ENCODE measurements around the gene MTRF1. TPM values are rescaled to one million over a fixed set of nuclear protein-coding genes. Genes with fewer than 3 reads are reported as not detected.
A peak's percentile ranks its signal among the peaks of the same experiment; 100 is the strongest.
"Not testable (repeated sequence)": the region's sequence is repeated elsewhere in the genome, so short reads cannot be mapped to it uniquely, and the experiment has no call there.

The MTRF1 gene
- polyA plus RNA-seq, 4 donors, result 13.7 to 16.3 (median 15.3) TPM

DNA sequence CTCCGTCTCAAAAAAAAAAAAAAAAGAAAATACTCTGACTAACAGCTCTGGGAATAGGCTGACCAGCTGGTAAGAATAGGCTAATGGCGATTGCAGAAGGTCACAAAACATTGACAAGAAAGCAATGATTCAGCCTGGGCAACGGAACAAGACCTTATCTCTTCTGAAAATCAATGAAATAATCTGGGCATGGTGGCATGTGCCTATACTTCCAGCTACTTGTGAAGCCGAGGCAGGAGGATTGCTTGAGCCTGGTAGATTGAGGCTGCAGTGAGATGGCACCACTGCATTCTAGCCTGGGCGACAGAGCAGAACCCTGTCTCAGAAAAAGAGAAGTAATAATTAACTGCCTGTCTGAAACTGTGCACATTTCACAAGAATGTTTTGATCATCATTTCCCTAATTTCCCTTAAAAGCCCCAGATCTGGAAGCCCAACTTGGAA lies 18.8 kb upstream of the MTRF1 start:
- no peak for DNase-seq (ENCODE audit: low read depth in 4 of 4, low spot score in 3 of 4)

DNA sequence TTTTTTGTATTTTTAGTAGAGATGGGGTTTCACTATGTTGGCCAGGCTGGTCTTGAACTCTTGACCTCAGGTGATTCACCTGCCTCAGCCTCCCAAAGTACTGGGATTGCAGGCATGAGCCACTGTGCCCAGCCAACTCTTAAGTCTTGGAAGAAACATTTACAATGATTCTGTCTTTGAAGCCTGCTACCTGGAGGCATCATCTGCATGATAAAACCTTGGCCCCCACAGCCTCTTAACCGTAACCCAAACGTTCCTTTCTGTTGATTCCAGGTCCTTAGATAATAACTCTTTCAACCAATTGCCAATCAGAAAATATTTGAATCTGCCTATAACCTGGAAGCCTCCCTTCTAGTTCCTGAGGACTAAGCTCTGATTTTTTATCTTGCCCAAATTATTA lies 15.8 kb upstream of the MTRF1 start:
- not testable (repeated sequence) for DNase-seq (ENCODE audit: low read depth in 4 of 4, low spot score in 3 of 4)

DNA sequence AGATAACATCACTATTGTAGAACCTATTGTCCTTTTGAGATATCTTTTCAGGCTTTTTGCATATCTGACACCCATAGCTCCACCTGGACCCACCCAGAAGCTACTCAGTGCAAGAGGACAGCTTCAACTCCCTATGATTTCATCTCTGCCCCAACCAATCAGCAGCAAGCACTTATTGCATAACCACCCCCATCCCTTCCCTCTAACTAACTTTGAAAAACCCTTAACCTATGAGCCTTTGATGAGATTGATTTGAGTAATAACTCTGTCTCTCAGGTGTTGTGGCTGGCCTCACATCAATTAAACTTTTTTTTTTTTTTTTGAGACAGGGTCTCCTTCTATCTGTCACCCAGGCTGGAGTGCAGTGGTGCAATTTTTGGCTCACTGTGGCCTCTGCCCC lies 13.4 kb upstream of the MTRF1 start:
- DNase-seq (ENCODE audit: low read depth in 4 of 4, low spot score in 3 of 4), result no peak

DNA sequence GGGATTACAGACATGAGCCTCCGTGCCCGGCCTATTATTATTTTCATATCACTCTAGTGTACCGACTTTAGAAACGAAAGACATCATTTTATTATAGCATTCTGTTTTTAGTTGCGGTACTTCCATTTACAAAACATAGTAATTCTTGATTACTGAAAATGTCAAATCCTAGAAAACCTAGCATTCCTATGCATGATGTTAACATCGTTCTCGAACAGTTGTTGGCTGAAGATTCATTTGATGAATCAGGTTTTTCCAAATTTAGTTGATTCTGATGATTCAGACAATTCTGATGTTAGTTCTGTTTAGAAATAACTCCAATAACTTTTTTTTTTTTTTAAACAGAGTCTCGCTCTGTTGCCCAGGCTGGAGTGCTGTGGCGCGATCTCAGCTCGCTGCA lies 11.5 kb upstream of the MTRF1 start:
- no peak for DNase-seq (ENCODE audit: low read depth in 4 of 4, low spot score in 3 of 4)

DNA sequence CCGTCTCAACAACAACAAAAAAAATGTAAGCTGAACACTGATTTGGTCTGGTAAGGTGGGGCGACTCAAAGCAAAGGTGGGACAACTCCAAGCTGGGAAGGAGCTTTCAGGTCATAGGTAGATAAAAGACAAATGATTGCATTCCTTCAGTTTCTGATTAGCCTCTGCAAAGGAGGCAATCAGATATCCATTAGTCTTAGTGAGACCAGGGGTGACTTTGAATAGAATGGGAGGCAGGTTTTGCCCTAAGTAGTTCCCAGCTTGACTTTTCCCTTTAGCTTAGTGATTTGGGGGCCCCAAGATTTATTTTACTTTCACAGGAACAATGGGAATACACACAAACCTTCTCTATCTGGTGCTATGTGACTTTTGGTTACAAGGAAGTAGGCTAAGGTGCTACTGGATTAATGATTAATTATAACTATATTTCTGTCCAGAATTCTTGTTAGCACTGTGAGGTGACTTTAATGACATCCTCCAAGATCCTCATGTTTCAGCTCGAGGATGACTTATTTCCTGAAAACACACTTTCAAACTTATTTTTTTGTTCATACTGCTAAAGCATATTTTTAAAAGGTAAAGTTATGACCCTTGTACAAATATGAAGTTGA lies 10.6 kb upstream of the MTRF1 start:
- no peak for DNase-seq (ENCODE audit: low read depth in 4 of 4, low spot score in 3 of 4)

DNA sequence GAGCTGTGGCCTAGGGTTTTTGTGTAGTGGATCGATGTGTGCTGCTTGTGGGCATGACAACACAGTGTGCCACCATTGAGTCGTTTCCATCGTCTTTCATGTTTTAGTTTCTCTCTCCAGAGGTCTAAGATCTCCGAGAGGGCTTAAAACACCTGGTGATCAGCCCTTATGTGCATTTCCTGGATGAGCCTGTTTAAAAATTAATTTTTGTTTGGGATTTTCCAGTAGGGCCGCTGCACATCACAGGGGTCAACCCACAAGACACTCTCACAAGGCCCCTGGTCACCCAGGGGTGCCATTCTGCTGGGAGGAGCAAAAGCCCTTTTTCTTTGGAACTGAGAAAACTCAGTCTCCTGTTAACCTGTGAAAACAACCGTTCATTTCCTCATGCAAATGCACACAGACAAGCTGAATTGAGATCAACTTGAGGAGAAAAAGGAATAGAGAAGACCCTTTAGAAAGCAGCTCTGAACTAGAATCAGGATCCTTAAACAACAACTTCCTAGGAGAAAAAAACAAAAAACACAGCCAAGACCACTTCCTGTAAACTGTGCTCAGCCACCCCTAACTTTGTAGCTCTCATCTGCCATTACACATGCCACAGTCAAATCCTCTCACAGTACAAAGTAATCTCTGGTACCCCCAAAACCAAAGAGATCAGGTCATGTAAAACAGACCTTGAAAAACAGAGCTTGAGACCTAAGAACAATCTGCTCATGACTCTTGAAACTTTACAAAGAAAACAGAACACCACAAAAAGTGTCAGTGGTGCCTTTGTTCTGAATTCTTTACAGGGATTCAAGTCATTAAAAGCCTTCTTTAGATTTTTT lies 8.3 kb upstream of the MTRF1 start:
- no peak for DNase-seq (ENCODE audit: low read depth in 4 of 4, low spot score in 3 of 4)

DNA sequence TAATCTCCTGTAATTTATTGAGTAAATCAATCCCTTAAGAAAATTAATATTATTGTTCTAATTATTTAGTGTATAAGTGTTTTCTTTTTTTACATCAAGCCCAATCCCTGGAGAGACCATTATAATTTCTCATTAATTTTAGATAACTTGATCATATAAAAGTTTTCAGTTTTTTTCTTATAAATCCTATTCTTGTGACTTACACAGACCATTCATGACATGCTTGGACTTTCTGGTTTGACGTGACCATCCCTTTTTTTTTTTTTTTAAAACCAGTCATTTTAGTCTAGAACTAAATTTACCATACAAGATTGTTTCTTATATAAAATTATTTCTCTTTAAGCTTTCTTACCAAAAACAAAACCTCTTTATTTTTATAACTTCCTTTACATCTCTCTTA lies 5.4 kb upstream of the MTRF1 start:
- no peak for DNase-seq (ENCODE audit: low read depth in 4 of 4, low spot score in 3 of 4)

DNA sequence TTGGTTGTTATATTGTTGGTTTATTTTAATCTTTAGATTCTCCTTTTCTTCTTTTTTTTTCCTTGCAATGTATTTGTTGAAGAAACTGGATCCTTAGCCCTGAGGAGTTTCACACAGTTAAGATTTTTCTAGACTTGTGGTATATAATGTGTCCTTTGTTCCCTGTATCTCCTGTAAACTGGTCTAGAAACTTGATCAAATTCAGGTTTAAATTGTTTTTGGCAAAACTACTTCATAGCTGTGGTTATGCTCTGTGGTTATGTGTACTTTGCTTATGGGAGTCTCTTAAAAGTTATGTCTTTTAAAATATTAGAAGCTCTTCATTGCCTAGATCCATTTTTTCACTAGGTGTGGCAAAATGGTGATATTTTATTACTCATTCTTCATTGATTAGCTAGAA lies 3.7 kb upstream of the MTRF1 start:
- DNase-seq (ENCODE audit: low read depth in 4 of 4, low spot score in 3 of 4), result no peak

DNA sequence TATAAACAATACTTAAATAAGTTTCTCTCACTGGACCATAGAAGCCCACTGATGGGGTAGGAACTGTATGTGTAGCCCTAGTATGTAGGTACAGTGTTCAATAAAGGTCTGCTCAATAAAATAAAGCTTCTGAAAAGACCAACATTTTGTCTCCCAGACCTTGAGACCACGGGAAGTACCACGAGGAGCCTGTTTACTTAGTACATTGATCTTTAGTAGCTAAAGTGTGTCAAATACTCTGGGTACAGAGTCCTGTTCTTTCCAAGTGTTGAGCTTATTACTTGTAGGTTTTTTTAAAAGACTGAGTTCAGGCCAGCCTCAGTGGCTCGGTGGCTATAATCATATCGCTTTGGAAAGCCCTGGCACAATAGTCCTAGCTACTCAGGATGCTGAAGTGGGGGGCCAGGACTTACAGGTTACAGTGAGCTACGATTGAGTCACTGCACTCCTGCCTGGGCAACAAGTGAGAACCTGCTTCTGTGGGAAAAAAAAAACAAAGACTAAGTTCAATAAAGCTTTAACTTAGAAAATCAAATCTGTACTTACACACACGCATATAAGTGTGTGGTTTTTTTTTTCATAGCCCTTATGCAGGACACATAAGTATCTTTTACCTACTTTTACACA lies 3.4 kb downstream of the MTRF1 start:
- DNase-seq (ENCODE audit: low read depth in 4 of 4, low spot score in 3 of 4), result no peak

DNA sequence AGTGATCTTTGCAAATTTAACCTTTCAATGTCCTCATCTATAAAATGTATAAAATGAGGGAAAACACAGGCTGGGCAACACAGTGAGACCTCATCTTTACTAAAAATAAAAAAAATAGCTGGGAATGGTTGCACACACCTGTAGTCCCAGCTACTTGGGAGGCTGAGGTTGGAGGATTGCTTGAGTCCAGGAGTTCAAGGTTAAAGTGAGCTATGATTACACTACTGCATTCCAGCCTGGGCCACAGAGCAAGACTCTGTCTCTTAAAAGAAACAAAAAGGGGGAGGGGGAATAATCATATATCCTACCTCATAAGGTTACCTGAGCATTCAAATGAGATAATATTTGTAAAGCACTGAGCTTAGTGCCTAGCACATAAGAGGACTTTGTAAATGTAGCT lies 5.8 kb downstream of the MTRF1 start:
- DNase-seq (ENCODE audit: low read depth in 4 of 4, low spot score in 3 of 4), result no peak

DNA sequence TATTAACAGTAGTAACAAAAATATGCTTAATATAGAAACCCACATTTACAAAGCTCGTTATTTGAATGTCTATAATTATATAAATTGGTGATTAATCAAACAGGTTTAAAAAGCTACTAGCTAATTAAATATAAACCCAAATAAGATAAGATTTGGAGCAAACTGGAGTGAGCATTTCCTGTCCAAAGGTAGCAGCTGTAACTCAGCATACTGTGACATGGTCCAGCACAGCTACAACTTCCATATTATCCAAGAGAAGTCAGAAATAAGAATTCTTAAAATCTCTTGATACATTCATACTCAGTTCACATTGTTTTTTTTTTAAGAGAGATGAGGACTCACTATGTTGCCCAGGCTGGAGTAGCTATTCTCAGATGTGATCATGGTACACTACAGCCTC lies 8.5 kb downstream of the MTRF1 start:
- no peak for DNase-seq (ENCODE audit: low read depth in 4 of 4, low spot score in 3 of 4)

DNA sequence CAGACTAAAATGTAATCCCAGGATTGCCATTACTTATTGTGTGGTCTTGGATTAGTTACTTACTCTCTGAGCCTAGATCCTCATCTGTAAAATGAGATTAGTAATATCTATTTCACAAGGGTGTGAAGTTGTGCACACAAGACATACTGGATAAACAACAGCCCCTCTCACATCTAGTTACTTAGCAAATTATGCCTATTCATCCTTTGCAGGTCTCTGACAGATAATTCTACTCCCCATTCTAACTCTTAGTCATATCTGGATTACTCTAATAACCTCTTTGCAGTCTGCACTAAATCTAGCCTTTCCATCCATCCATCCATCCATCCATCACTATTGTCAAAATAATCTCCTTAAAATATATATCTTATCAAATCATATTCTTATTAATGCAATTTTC lies 12.4 kb downstream of the MTRF1 start:
- DNase-seq (ENCODE audit: low read depth in 4 of 4, low spot score in 3 of 4), result no peak

DNA sequence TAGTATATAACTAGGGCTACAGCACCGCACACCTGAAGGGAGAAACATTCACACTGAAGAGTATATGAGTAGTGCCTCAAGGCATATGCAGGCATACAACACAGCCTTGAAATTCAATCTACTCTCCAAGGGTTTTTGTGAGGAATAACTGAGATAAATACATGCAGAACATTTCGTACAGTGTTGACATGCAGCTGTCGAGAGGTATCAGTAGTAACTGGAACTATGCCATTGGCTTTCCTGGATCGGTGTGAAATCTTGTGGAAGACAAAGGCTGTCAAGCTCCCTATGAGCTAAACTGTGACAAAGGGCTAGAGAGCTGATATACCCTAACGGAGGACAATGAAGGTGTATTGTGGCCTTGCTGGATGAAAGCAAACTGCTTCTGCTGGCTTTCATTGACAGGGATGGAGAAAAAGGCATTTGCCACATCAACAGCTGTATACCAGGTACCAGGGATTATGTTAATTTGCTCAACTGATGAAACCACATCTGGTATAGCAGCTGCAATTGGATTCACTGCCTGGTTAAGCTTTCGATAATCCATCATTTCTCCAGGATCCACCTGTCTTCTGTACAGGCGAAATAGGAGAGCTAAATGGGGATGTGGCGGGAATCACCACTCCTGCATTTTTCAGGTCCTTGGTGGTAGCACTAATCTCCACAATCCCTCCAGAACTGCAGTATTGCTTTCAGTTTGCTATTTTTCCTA lies 16.3 kb downstream of the MTRF1 start:
- DNase-seq (ENCODE audit: low read depth in 4 of 4, low spot score in 3 of 4), result no peak

DNA sequence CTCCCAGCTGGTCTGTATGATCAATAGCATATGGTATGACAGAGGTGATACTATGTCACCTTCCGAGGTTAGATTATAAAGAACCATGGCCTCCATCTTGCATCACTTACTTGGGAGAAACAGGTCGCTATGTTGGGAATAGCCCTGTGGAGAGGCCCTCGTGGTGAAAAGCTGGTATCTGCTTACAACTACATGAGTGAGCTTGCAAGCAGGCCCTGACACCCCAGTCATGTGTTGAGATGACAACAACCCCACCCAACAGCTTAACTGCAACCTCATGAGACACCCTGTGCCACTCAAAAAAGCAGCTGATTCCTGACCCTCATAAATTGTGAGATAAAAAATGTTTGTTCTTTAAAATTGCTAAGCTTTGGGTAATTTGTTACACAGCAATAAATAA lies 18.8 kb downstream of the MTRF1 start:
- no peak for DNase-seq (ENCODE audit: low read depth in 4 of 4, low spot score in 3 of 4)

DNA sequence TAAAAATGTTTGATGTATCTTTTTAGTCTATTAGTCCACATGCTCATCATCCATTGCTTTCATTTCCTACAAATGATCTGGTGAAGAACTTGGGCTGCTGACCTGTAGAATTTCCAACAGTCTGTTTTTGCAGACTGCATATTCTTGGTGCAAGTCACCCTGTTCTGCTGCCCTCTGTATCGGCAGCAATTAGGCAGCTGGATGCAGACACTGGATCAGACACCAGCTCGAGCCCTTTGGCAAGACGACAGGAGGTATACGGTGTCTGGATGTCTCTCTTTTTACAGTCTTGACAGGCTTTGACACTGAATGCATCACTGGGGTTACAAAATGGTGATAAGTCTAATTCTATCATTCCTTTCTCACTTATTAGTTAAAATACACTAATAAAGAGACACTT lies 21.8 kb downstream of the MTRF1 start:
- no peak for DNase-seq (ENCODE audit: low read depth in 4 of 4, low spot score in 3 of 4)

DNA sequence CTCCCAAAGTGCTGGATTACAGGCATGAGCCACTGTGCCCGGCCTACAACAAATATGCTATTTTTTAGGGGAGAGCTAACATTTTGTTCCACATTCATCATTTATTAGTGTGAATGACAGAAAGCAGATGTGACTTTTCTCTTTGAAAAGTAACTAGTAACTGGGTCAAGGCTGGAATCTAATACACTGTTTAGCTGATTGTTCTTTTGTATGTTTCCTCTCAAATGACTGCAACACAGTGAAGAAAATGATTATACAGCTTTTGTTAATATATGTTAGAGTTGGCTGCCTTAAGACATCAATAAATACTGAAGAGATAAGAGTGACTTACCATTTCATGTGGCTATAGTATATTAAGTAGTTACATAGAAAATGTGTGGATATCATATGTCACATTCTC lies 27.0 kb downstream of the MTRF1 start:
- DNase-seq (ENCODE audit: low read depth in 4 of 4, low spot score in 3 of 4), result no peak

DNA sequence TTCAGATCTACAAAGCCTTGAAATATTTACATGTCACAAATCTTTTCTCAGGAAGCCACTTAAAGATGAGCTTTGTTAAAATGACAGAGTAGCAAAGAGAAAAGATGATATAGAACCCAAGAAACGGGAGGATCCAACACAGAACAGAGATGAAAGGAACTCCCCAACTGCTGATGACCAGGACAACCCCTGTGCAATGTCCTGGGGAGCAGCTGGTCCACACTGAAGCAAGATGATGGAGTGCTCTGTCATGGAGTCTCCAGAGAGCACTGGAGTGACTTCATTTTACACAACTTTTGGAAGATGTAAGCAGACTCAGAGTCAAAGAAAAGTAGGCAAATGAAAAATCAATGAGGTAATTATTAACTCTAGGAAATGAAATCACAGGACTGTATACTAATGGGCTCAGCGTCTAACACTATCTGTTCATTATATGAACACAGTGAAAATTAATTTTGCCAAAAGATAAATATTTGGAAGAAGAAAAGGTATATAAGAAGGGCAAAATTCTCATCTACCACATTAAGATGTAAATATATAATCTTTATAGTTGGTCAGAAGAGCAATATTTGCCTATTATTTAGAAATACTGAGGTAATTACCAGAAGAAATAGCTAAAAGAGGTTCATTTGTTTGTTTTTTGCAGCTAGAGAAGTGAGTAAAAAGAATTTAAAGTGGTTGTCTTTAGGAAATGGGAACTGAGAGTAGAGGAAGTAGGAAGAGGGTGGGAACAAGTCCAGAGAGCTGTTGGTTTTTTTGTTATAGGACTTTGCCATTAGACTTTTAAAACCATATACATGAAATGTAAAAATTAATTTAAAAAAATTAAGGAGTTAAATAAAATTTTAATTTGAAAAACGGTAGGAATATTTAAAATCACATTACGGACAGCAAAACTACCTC lies 30.5 kb downstream of the MTRF1 start:
- DNase-seq (ENCODE audit: low read depth in 4 of 4, low spot score in 3 of 4), result no peak

DNA sequence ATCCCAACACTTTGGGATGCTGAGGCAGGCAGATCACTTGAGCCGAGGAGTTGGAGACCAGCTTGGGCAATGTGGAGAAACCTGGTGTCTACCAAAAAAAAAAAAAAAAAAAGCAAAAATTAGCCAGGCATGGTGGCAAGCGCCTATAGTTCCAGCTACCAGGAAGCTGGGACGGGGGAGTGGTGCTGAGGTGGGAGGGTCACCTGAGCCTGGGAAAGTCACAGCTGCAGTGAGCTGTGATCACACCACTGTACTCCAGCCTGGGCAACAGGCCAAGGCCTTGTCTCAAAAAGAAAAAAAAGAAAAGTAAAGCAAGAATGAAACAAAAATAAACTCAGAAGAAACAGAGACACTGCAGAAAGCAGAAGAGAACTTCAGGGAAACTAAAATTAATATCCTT lies 31.6 kb downstream of the MTRF1 start:
- DNase-seq (ENCODE audit: low read depth in 4 of 4, low spot score in 3 of 4), result peak in 3 of 4 donors; percentile 3 to 17 (median 10)

DNA sequence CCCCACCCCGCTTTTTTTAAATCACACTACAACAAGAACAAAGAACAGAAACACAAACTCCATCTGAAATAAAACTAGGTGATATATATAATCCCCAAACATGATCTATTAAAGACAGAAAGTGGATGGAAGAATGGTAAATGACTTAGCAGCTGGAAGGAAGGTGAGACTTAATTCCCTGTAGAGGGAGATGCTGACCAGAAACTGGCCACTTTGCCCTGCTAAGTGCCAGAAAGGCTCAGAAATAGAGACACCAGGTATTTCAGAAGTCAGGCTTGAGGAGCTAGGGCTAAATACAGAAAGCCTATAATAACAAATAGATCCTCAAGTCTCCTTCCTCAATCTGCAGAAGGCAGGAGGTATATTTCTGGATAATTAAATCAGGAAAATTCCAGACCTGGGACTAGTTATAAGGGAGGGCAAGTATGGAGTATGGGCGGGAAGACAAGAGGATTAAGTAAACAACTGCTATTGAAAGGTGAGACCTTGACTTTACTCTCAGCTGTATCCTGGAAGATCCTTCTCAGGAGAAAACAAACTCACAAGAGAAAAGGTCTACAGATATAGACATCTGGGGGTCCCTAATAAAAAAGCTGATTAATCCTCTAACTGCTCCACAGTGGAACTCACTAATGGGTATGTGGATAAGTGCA lies 32.2 kb downstream of the MTRF1 start:
- DNase-seq (ENCODE audit: low read depth in 4 of 4, low spot score in 3 of 4), result no peak

DNA sequence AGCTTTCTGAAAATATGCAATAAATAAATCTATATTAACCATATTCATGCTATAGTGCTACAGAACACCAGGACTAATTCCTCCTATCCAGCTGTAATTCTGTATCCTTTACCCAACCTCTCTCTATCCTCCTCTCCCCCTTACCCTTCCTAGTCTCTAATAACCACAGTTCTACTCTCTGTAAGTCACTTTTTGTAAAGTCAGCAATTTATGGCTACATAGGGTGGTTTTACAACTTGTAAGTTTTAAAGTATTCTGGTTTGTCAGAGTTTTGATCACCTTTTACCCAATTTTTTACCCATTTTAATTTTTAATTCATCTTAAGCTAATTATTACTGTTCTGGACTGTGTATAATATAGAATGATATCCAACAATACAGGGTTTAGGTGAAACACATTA lies 34.0 kb downstream of the MTRF1 start:
- DNase-seq (ENCODE audit: low read depth in 4 of 4, low spot score in 3 of 4), result no peak
